ENCODE results near the gene ADPGK. TPM values are rescaled to one million over a fixed set of nuclear protein-coding genes. Genes with fewer than 3 reads are reported as not detected.

The ADPGK gene
- total RNA-seq, 1 experiment from 2014 or later: 48.4 TPM

GRCh38 chr15:72740219-72740618, 43.3 kb downstream of the ADPGK start:
- DNase-seq (ENCODE audit: low spot score): no peak
- BruUV-seq (replicated peaks): no TSS peak
- H3K27me3 ChIP-seq (replicated peaks; ENCODE audit: insufficient read depth, low read depth, low read length, poor library complexity): no peaks in the 10 kb centered on the region
- intact Hi-C loops (cut with micrococcal nuclease; ENCODE audit: unreplicated experiment): no loop called here
- POLR2A ChIA-PET (ENCODE audit: low non-redundant PET): no interaction called here
- no peak overlapping the region for H3K4me3 ChIP-seq (ENCODE audit: low read depth, low read length, poor library complexity, severe bottlenecking)
- peaks cover 31% of the 10 kb centered on the region for H3K36me3 ChIP-seq (ENCODE audit: insufficient read depth, low read length, poor library complexity, severe bottlenecking)
- no peak overlapping the region for H3K27ac ChIP-seq (ENCODE audit: low read depth, low read length, poor library complexity, severe bottlenecking)
- CTCF ChIA-PET: interaction anchor here (0.5 kb wide), 1 partner anchor 19 kb away, joined by 3 read pairs; no protein-coding TSS in a partner anchor
- H3K9me3 ChIP-seq (ENCODE audit: low read depth, low read length, poor library complexity, severe bottlenecking): no peaks in the 10 kb centered on the region
- TF ChIP-seq EZH2 (IDR thresholded peaks at IDR 0.05; ENCODE audit: borderline replicate concordance, low read depth, low read length, poor library complexity, severe bottlenecking): no peak
- TF ChIP-seq, protein P1, sequence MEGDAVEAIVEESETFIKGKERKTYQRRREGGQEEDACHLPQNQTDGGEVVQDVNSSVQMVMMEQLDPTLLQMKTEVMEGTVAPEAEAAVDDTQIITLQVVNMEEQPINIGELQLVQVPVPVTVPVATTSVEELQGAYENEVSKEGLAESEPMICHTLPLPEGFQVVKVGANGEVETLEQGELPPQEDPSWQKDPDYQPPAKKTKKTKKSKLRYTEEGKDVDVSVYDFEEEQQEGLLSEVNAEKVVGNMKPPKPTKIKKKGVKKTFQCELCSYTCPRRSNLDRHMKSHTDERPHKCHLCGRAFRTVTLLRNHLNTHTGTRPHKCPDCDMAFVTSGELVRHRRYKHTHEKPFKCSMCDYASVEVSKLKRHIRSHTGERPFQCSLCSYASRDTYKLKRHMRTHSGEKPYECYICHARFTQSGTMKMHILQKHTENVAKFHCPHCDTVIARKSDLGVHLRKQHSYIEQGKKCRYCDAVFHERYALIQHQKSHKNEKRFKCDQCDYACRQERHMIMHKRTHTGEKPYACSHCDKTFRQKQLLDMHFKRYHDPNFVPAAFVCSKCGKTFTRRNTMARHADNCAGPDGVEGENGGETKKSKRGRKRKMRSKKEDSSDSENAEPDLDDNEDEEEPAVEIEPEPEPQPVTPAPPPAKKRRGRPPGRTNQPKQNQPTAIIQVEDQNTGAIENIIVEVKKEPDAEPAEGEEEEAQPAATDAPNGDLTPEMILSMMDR (conservative IDR thresholded peaks at IDR 0.05; ENCODE audit: low read depth, low read length): no peak
- H3K4me1 ChIP-seq (ENCODE audit: insufficient read depth, low read length, poor library complexity, severe bottlenecking): no peaks in the 10 kb centered on the region

DNA sequence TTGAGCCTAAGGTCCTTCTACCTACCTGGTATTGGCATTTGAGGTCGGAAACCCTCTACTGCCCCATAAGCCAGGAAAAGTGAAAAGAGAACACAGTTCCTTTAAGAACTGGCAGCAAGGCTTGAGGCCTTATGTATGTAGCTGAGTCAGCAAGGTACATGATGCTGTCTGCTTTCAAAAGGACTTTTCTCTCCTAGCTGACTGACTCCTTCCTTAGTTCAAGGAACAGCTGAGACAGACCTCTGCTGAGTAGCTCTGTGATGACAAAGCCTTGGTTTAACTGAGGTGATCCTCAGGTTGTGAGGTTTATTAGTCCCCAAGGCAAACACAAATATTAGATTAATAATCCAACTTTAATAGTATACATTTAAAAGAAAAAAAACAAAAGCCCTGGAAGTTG, 45.8 kb downstream of the ADPGK start:
- no peaks in the 10 kb centered on the region for H3K27me3 ChIP-seq (replicated peaks; ENCODE audit: insufficient read depth, low read depth, low read length, poor library complexity)
- no peaks in the 10 kb centered on the region for H3K9me3 ChIP-seq (ENCODE audit: low read depth, low read length, poor library complexity, severe bottlenecking)
- ChIA-PET CTCF (no interaction called here), POLR2A (ENCODE audit: low non-redundant PET) (interaction anchor here (0.6 kb wide), 1 partner anchor 824 kb away, joined by 4 read pairs; no protein-coding TSS in a partner anchor)
- H3K27ac ChIP-seq (ENCODE audit: low read depth, low read length, poor library complexity, severe bottlenecking): no peak overlapping the region
- no peak for DNase-seq (ENCODE audit: low spot score)
- no peaks in the 10 kb centered on the region for H3K4me1 ChIP-seq (ENCODE audit: insufficient read depth, low read length, poor library complexity, severe bottlenecking)
- H3K36me3 ChIP-seq (ENCODE audit: insufficient read depth, low read length, poor library complexity, severe bottlenecking): peaks cover 31% of the 10 kb centered on the region
- intact Hi-C loops (cut with micrococcal nuclease; ENCODE audit: unreplicated experiment): no loop called here
- BruUV-seq (replicated peaks): no TSS peak
- no peak for TF ChIP-seq EZH2 (IDR thresholded peaks at IDR 0.05; ENCODE audit: borderline replicate concordance, low read depth, low read length, poor library complexity, severe bottlenecking)
- TF ChIP-seq, protein P1 (conservative IDR thresholded peaks at IDR 0.05; ENCODE audit: low read depth, low read length): no peak
- H3K4me3 ChIP-seq (ENCODE audit: low read depth, low read length, poor library complexity, severe bottlenecking): no peak overlapping the region

GRCh38 chr15:72737061-72737460, 46.5 kb downstream of the ADPGK start:
- H3K27me3 ChIP-seq (replicated peaks; ENCODE audit: insufficient read depth, low read depth, low read length, poor library complexity): no peaks in the 10 kb centered on the region
- H3K4me1 ChIP-seq (ENCODE audit: insufficient read depth, low read length, poor library complexity, severe bottlenecking): no peaks in the 10 kb centered on the region
- ChIA-PET POLR2A (ENCODE audit: low non-redundant PET) (interaction anchor here (0.6 kb wide), 1 partner anchor 824 kb away, joined by 4 read pairs; no protein-coding TSS in a partner anchor), CTCF (no interaction called here)
- intact Hi-C loops (cut with micrococcal nuclease; ENCODE audit: unreplicated experiment): no loop called here
- no peak overlapping the region for H3K27ac ChIP-seq (ENCODE audit: low read depth, low read length, poor library complexity, severe bottlenecking)
- no peaks in the 10 kb centered on the region for H3K9me3 ChIP-seq (ENCODE audit: low read depth, low read length, poor library complexity, severe bottlenecking)
- no TSS peak for BruUV-seq (replicated peaks)
- TF ChIP-seq, protein P1 (conservative IDR thresholded peaks at IDR 0.05; ENCODE audit: low read depth, low read length): no peak
- TF ChIP-seq EZH2 (IDR thresholded peaks at IDR 0.05; ENCODE audit: borderline replicate concordance, low read depth, low read length, poor library complexity, severe bottlenecking): no peak
- no peak for DNase-seq (ENCODE audit: low spot score)
- no peak overlapping the region for H3K4me3 ChIP-seq (ENCODE audit: low read depth, low read length, poor library complexity, severe bottlenecking)
- peaks cover 31% of the 10 kb centered on the region for H3K36me3 ChIP-seq (ENCODE audit: insufficient read depth, low read length, poor library complexity, severe bottlenecking)

Data from A673 (cell line).